Parathyroid adenoma (tissue), 2 donors: ENCODE results near the gene NSUN6.

Experiments
- H2AFZ ChIP-seq: fragments of 300-600 bp; sonication (generic); one replicate; pipeline ENCODE4 v1.7.0; 2017; ENCODE audit warnings: antibody characterized with exemption, mild to moderate bottlenecking
- H3K27ac ChIP-seq: fragments of 300-600 bp; sonication (generic); one replicate; pipeline ENCODE4 v1.7.0; 2017
- H3K27me3 ChIP-seq: fragments of 300-600 bp; sonication (generic); one replicate; pipeline ENCODE4 v1.7.0; 2017; ENCODE audit warnings: low read length; ENCODE audit not compliant: control insufficient read depth, insufficient read depth
- H3K36me3 ChIP-seq: fragments of 300-600 bp; sonication (generic); one replicate; pipeline ENCODE4 v1.7.0; 2017; ENCODE audit warnings: low read length; ENCODE audit not compliant: control insufficient read depth, insufficient read depth
- H3K4me1 ChIP-seq: fragments of 300-600 bp; sonication (generic); one replicate; pipeline ENCODE4 v1.7.0; 2017; ENCODE audit warnings: control low read depth
- H3K4me2 ChIP-seq: fragments of 300-600 bp; sonication (generic); one replicate; pipeline ENCODE4 v1.7.0; 2017; ENCODE audit warnings: low read length
- H3K4me3 ChIP-seq: fragments of 300-600 bp; sonication (generic); one replicate; pipeline ENCODE4 v1.7.0; 2017; ENCODE audit warnings: low read depth, low read length
- H3K79me2 ChIP-seq: fragments of 300-600 bp; sonication (generic); one replicate; pipeline ENCODE4 v1.7.0; 2017; ENCODE audit warnings: control low read depth
- H3K9ac ChIP-seq: fragments of 300-600 bp; sonication (generic); one replicate; pipeline ENCODE4 v1.7.0; 2017; ENCODE audit warnings: mild to moderate bottlenecking
- H3K9me3 ChIP-seq: fragments of 300-600 bp; sonication (generic); one replicate; pipeline ENCODE4 v1.7.0; 2017; ENCODE audit warnings: low read length; ENCODE audit not compliant: control insufficient read depth
- TF ChIP-seq, protein P1 (sequence below): fragments of 300-600 bp; sonication (generic); IDR thresholded peaks from one replicate; pipeline ENCODE4 v1.7.0; 2017; ENCODE audit warnings: antibody characterized with exemption, mild to moderate bottlenecking
- donor health status: primary hyperparathyroidism.

The NSUN6 gene

DNA sequence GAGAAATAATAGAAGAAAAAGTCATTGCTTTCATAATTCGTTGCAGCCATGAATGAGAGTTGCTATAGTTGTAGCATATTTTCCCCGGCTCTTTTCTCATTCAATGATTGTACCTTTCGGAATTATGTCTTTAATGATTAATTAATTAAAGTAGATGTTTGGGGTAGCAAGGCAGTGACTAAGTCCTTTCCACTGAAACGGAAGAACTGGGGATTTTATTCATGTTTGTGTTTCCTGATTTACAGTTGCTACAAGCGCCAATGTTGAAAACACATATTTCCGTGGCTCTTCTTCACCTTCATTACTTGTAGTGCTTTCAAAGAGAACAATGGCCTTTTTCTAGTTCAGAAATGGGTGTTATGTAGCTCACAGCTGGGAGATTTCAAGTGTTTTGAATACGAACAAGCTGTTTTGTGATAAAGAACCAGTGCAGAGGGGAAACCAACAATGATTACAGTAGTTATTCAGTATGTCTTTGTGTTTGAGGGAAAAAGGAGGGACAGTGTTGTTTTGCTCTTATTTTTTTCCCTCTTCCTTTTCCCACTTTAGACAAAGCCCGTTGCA is 153.5 kb downstream of the NSUN6 start:
- H2AFZ ChIP-seq, result no peak overlapping the region
- no peak overlapping the region for H3K4me2 ChIP-seq
- H3K4me3 ChIP-seq, result no peak overlapping the region
- TF ChIP-seq, protein P1, sequence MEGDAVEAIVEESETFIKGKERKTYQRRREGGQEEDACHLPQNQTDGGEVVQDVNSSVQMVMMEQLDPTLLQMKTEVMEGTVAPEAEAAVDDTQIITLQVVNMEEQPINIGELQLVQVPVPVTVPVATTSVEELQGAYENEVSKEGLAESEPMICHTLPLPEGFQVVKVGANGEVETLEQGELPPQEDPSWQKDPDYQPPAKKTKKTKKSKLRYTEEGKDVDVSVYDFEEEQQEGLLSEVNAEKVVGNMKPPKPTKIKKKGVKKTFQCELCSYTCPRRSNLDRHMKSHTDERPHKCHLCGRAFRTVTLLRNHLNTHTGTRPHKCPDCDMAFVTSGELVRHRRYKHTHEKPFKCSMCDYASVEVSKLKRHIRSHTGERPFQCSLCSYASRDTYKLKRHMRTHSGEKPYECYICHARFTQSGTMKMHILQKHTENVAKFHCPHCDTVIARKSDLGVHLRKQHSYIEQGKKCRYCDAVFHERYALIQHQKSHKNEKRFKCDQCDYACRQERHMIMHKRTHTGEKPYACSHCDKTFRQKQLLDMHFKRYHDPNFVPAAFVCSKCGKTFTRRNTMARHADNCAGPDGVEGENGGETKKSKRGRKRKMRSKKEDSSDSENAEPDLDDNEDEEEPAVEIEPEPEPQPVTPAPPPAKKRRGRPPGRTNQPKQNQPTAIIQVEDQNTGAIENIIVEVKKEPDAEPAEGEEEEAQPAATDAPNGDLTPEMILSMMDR, result no peak
- no peaks in the 10 kb centered on the region for H3K36me3 ChIP-seq
- H3K9ac ChIP-seq, result no peak overlapping the region
- H3K27ac ChIP-seq, result no peak overlapping the region
- H3K9me3 ChIP-seq, result no peaks in the 10 kb centered on the region
- no peaks in the 10 kb centered on the region for H3K4me1 ChIP-seq
- no peaks in the 10 kb centered on the region for H3K79me2 ChIP-seq
- H3K27me3 ChIP-seq, result no peaks in the 10 kb centered on the region
